GM19372 (cell line): ENCODE data around the gene CRBN.
A peak's percentile ranks its signal among the peaks of the same experiment; 100 is the strongest.

Source experiments
- ATAC-seq: cut with Tn5 transposase; IDR thresholded peaks from one replicate; pipeline ENCODE4 v1.9.1; 2021; ENCODE audit warnings: mild to moderate bottlenecking, low read depth, moderate library complexity; ENCODE audit not compliant: unreplicated experiment

CRBN gene

DNA sequence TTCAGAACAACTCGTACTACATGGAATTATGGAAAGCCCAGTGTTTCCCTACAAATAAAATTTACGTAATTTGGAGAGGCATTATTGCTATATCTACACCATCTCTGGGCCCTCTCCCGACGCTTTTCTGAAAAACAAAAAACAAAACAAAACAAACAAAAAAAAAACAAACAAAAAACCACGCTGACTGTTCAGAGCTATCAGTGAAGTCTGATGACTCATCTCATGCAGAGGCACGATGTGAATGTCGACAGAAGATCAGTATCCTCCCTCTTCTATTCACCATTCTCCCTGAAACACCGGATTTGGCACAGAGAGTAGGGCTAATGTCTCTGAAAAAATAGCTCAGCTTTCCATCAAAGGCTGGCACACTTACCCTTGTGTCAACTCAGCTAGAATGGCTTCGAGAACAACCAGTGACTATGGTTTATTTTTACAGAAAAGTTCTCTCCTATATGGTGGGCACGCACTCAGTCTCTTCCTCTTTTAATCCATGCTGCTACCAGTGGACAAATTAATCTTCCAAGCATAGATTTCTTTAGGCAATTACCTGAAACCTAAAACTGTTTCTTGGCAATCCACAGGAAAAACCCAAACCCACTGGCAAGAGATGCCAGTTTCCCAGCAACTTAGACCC, 1.5 kb downstream of the CRBN start:
- ATAC-seq, result no peak

DNA sequence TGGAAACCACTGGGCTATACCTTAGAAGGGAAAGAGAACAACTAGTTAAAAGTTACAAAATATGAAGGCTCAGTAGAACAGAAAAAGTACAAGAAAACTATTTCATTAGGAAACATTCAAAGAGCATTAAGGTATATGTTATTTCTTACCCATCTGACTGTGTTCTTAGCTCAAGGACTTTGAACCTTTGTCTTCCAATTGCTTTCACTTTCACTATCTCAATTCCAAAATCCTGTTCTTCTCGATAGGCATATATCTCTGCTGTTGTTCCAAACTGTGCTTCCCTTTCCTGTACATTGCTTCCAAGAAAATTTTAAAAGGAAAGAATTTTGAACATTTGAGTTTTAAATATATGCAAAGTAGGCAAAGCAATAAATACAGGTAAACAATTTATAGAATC, 6.9 kb downstream of the CRBN start:
- ATAC-seq, result no peak

DNA sequence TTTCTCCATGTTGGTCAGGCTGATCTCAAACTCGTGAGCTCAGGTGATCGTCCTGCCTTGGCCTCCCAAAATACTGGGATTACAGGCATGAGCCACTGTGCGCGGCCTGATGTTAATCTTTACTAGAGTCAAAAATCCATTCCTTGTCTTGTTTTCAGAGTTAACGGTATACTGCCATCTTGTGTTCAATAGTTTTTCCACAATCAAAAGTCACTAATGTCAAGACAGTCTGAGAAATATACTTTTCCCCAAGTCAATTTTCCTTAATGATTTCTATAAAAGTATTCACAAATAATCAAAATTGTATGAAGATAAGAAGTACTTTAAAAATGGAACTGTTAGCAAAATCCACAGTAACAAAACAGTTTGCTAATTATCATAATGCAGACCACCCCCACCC, 8.5 kb downstream of the CRBN start:
- no peak for ATAC-seq

DNA sequence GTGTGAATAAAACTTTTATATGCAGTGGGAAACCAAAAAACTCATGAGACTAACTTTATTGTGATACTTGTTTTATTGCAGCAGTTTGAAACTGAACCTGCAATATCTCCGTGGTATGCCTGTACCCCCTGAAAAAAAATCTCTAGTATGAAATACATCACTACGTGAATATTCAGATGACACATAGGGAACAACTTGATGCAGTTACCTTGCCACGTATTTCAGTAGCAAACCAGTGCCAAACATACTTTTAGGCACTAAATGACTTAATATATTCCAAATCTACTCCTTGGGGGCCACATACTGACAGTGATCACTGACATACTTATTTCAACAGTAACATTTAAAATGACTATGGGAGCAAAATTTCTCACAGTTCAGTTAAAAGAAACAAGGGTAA, 13.8 kb downstream of the CRBN start:
- ATAC-seq, result no peak

DNA sequence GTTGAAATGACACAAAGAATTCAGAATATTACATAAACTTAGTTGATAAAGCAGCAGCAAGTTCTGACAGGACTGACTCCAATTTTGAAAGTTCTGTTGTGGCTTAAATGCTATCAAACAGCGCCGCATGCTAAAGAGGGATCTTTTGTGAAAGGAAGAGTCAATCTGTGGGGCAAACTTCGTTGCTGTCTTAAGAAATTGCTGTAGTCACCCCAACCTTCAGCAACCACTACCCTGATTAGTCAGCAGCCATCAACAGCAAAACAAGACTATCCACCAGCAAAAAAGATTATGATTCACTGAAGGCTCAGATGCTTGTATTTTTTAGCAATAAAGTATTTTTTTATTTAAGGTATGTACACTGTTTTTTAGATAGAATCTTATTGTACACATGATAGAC, 14.2 kb downstream of the CRBN start:
- ATAC-seq, result no peak

DNA sequence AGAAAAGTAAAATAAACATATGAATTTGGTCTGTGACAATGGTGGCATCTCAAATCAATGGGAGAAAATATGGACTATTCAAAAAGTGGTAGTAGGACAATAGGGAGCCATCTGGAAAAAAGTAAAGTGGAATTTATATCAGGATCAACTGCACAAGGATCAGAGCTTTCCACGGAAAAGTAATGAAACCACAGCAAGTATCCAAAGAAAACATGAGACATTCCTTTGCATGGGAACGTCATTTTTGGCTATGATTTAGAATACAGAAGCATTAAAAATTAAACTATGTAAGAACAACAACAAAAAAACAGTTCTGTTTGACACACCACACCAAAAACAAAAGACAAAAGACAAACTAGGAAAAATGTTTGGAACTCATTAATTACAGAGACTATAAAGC, 18.7 kb downstream of the CRBN start:
- ATAC-seq, result no peak

DNA sequence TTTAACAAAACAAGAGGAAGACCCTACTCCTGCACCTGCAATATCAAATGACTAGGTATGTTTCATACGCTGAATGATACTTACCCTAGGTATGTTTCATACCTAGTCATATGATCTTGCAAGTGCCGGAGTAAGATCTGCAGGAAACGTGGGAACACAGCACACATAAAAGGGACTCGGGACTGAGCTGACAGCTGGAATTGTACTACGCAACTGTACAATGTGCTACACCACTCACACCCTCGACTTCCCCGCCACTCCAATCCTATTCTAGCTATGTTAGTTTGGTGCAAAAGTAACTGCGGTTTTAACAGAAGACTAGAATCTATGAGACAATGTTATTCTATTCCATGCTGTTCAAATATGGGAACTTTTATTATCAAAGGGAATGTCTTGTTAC, 22.0 kb downstream of the CRBN start:
- no peak for ATAC-seq

DNA sequence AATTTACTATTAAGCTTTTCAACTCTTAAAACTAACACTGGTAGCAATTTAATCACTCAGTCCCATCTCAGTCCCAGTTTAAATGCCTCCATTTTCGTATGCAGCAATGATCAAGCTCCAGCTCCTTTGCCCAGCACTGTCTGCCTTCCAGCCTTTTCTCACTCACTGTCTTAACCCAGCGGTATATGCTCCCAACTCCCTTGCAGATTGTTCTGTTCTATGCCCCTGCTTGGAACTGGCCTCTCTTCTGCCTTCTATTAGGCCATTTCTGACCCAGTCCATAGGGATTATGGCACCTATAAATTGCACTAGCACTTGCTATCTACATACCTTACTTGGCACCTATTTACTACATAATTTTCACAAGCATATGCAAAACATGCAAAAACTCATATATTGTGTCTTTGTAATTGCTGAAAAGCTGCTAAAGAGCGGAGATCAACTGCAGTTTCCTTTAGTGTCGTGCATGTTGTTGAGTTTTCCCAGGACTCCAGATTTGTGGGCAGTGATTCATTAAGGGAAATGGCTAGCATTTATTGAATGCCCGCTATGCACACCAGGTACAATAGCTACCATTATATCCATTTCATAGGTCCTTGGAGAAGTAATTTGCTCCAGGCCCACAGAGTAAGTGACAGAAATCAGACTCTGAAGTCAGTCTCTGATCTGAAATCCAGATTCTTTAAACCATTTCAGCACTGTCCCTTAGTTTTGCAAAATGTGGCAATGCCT, 24.4 kb downstream of the CRBN start:
- no peak for ATAC-seq

DNA sequence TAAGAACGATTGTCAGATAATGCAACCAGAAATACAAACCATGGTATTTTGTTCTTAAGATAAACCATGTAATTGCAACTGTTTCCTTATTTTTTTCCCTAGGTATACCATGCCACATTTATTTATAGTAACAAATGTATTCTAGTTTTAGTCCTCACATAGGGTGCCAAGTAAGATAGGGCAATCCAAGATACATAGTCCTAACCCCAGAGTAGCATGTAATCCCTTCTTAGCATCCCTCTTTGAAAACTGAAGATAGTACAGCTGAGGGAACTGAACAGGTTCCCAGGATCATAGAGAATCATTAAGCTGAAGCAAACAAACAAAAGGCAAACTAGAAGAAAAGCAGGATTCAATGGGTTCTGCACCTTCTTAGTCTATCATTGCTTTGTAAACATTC, 28.0 kb downstream of the CRBN start:
- ATAC-seq, result no peak

DNA sequence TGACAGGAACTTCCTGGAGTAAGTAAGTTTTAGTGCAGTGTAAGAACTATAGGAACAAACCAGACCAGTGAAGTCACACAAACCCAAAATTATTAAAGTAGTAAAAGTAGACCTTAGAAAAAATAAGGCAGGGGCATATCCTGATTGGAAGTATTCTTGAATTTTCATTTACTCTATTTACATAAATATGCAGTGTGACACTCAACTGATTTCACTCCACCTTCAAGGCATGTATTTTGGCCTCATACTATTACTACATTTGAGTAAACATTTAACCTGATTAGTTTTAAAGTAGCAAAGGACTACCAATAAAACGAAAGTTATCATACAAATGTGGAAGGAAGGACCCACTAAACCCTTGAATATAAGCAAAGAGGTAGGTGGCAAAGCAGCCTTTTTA, 29.9 kb downstream of the CRBN start:
- ATAC-seq, result no peak

DNA sequence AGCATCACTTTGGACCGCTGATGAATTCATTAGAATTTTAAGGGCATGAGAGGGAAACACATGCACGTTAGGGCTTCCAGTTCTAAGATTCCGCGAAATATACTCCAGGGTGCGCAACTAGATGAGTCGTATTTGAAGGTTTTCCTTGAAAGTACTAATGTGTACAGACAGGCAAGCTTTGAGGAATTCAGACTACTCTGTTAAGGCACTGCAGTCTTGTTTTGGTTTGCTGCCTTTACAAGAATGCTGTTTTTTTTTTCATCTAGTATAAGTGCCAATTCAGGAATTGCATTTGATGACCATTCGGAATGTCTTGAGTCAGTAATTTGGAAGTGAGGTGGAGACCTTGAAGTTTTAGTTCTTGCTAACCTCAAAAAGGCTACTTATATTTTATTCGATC, 33.7 kb downstream of the CRBN start:
- ATAC-seq, result no peak

DNA sequence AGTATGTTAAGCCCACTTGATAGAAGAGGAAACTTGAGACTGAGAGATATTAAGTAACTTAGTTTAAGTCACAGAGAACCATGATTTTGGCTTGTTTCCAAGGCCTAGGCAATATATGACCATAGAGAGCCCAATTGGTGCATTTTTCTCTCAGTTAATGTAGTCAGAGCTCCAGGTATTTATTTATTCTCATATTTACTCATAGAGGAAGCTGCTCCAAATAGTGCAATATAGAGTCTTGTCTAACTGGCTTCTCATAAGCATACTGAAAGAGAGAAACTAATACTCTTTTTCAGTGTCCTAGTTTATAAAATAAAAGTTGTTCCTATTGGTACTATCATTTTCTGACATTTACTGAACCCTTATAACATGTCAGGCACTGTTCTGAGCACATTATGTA, 37.6 kb downstream of the CRBN start:
- no peak for ATAC-seq

DNA sequence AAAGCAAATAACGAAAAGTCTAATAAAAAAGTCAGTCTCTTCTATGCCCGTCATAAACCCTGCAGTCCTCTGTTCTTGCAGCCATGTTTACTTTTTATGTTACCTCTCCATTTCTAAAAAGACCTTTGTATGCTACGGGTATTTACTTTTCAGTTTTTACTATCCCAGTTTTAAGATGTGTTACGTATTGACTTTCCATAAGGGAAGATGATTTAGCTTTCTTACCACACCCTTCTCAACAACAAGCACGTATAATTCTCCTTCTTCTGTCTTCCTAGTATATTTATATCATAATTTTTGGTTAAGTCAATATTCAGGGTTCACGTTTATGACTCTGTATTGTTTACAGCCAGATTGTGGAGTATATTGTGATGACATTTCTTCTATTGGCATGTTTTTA, 42.0 kb downstream of the CRBN start:
- ATAC-seq, result no peak

DNA sequence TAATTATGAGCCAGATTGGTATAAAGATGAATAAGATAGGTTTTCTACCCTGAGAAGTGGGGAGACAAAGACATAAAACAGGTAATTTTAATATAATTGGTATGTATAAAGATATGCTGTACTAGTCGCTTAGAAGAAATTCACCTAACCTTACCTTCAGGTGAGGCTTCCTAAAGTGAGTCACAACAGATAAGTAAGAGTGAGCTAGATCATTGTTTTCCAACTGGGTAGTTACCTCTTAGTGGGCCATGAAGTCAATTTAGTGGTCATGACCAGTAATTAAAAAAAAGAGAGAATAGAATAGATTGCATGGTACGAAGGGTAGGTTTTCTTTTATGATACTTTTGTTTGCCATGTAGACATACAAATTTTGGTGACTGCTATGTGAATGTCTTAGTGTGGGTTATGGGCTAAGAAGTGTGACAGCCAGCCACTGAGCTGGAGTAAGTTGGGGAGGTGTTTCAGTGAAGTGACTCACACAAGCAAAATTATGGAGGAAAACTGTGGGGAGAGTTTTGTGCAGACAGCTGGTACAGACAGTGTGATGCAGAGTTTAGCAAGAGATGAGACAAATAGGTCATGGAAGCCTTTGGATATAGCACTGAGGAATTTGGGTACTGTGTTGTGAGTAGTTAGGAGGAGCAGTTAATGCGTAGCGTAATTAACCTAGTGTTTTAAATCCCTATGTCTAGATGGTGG, 44.6 kb downstream of the CRBN start:
- ATAC-seq, result no peak

DNA sequence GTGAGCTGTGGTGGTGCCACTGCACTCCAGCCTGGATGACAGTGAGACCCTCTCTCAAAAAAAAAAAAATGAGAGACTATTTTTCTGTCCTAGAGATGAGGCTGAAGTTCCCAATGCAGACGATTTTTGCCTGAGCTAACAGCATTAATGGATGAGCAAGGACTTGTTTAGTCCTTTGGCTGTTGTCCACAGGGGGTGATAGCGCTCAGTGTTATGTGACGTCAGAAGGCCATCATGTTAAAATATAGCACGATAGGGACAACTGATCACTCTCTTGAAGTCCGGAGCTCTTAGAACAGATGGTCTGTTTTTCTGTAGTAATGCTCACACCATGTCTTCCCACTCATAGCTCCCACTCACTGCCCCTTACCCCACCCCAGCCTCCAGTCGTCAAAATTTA, 46.0 kb downstream of the CRBN start:
- no peak for ATAC-seq

DNA sequence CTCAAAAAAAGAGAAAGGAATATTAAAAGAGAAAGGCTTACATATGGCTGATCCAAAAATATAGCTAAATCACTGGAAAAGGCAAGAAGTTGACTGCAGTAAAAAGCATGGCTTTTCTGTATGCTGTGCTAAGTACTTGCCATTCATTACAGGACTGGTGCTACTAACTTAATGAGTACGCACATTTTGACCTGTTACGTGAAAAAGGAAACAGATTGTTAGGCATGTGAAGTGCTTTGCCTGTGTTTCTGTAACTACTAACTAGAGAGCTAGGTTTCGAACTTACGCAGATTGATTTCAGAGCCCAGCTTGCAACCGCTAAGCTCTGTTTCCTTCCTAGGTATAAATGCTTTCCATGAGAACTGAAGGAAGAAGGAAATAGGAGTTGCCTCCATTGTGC, 49.9 kb downstream of the CRBN start:
- no peak for ATAC-seq

DNA sequence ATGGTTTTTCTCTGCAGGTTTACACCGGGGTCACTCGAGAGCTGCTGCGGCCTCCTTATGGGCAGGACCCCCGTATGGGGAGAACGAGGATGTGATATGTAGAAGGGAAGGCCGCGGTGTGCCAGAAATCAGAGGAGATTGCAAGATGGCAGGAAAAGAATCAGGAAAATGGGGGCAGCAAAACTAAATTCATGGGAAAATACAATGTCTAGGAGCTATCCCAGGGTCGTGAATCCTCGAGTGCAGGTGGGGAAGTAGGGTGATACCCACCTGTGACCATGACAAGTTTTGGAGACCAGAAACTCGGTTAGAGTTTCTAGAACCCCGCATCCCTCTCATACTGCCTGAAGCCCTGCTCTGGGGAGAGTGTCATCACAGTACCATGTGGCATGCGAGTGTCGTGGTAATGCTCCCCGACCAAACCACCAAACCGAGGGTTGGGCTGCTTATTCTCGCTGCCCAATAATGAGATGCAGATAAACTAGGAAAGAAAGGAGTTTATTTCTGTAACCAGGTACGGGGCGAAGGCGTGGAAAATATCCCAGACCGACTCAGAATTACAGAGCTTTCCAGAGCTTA, 52.0 kb downstream of the CRBN start:
- ATAC-seq, result no peak

DNA sequence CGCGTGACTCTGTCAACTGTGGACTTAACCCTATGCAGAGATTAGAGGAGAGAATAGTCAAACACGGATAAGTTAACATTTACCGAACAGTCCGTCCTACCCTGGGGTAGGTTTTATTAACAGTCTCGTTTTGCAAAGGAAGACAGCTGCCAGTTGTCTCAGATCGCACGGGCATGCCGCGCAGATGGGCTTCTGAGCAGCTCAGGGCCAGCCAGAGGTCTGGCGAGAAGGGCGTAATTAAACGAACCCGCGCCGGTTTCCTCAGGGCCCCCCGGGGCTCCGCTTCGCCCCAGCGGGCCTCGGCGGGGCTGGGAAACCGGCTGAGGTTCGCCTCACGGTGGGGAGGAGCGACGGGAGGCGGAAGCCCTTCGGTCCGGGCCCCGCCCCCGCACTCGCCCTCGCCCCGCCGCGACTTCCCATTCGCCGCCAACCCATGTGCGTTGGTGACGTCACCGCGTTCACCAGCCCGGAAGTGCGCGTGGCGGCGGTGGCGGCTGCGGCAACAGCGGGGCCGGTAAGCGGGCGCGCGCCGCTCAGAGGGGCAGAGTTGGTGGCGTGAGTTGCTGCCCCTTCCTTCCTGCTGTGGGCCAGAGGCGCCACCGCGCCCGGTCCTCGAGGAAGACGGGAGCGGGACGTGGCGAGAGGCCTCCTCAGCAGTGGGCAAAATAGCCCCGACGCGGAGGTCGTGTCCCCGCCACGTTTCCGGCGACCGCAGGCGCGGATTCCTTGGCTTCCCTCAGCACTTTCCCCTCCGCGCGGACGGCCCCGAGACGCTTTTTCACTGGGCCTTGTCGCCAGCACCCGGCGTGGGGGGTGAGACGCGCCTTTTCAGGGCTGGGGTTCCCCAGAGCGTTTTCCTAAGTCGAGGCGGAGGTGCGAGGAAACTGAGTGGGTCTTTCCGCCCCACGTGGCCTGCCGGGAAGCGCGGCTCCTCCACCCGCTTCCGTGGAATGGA, 52.7 kb downstream of the CRBN start, which contains the start of gene TRNT1:
TRNT1 (plus strand) TSS at position 464 of the 955 bp plus-strand sequence. CDS start 2,101 bp downstream, outside the sequence.
- peak; percentile 90 for ATAC-seq

DNA sequence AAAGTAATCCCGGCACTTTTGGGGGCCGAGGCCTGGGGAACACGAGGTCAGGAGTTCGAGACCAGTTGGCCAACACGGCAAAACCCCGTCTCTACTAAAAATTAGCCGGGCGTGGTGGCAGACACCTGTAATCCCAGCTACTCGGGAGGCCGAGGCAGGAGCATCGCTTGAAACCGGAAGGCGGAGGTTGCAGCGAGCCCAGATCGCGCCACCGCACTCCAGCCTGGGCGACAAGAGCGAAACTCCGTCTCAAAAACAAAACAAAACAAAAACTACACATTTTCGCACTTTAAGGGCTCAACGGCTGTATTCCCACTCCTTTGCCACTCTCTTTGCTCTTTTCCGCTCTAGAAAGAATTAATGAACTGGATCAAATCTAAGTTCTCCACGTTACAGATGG, 53.5 kb downstream of the CRBN start:
- no peak for ATAC-seq

DNA sequence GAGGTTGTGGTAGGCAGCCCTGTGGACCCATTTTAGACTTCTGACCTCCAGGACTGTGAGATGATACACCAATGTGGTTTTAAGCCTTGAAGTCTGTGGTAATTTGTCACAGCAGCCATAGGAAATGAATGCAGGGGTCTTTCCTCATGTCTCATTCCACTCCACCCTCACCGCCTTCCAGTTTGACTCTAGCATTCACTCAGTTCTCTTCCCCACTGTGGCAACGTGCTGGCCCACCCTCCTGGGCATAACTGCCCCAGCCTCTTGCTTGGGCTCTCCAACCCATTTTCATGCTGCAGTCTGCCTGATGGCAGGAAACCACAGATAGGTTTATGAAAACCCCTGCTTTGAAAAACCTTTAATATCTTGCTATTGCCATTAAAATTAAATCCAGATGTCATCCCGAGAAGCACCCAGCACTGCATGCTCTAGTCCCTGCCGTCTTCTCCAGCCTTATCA, 60.1 kb downstream of the CRBN start:
- ATAC-seq, result no peak
